Vagina (tissue), 2 donors: ENCODE measurements around the gene STYK1. TPM values are rescaled to one million over a fixed set of nuclear protein-coding genes. Genes with fewer than 3 reads are reported as not detected.

ENCODE experiments used
- DNase-seq, 2 donors: peaks; one replicate each; pipeline ENCODE4 v3.0.0-alpha.2; 2017; ENCODE audit errors: extremely low spot score in 2 of 2
- H3K27ac ChIP-seq: fragments of 200-600 bp; sonication (generic); one replicate; pipeline ENCODE4 v1.5.1; 2019
- H3K27me3 ChIP-seq: fragments of 200-600 bp; sonication (generic); one replicate; pipeline ENCODE4 v1.5.1; 2019
- H3K36me3 ChIP-seq, 2 donors: fragments of 200-600 bp; sonication (generic); one replicate each; pipeline ENCODE4 v1.5.1; 2017 to 2019
- H3K4me1 ChIP-seq: fragments of 200-600 bp; sonication (generic); one replicate; pipeline ENCODE4 v1.5.1; 2019
- H3K4me3 ChIP-seq, 2 donors: fragments of 200-600 bp; sonication (generic); 1 replicate in 1 of 2; 2 replicates in 1 of 2; pipeline ENCODE4 v1.5.1; 2016 to 2019
- H3K9me3 ChIP-seq: fragments of 200-600 bp; sonication (generic); one replicate; pipeline ENCODE4 v1.5.1; 2019
- POLR2A ChIP-seq, 2 donors: fragments of 450-650 bp; IDR thresholded peaks; one replicate each; pipeline ENCODE4 v1.6.1; 2017; ENCODE audit warnings: antibody characterized with exemption in 2 of 2, mild to moderate bottlenecking in 2 of 2, moderate library complexity in 2 of 2
- POLR2AphosphoS5 ChIP-seq, 2 donors: sonication (generic); formaldehyde crosslinking; IDR thresholded peaks; one replicate each; pipeline ENCODE4 v1.9.0; 2017; ENCODE audit warnings: antibody characterized with exemption in 2 of 2, mild to moderate bottlenecking in 2 of 2, low read depth in 1 of 2; ENCODE audit not compliant: insufficient read depth in 1 of 2
- intact Hi-C: fragments of 100-400 bp; cut with DNase I; formaldehyde crosslinking; loops from one replicate; pipeline ENCODE4 v1.15.1; 2023
- total RNA-seq: library from RNA; depleted of rRNA; stranded (reverse); fragments of >200 nt; gene quantifications from one replicate; pipeline ENCODE4 v1.2.3, GENCODE V29; 2016
- TF ChIP-seq, protein P1 (sequence below), 3 experiments: fragments of 450-650 bp in 2 of 3; fragments of 200-600 bp in 1 of 3; sonication (generic) in 1 of 3; IDR thresholded peaks; one replicate each; pipeline ENCODE4 v1.5.1; 2017 to 2019; ENCODE audit warnings: antibody characterized with exemption in 3 of 3, mild to moderate bottlenecking in 2 of 3, moderate library complexity in 2 of 3

The STYK1 gene
- total RNA-seq, 1 donor from 2014 or later, result 6.4 TPM

DNA sequence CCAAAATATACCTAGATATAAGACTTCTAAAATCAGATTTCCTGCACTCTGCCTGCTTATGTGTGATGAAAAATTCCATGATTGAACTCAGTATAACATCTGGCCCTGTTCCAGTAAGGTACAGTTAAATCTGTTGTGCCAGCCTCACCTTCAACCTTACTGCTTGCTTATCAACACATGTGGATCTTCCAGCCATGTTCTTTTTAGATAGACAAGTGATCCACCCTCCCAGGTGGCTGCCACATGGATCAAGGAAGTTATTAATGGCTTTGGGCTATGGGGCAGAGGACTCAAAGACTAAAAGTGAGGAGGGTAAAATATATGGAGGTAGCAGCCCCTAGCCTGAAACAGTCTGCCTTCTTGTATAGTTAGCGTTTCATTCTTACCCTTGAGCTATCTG lies 35.1 kb downstream of the STYK1 start:
- no peak for DNase-seq
- H3K9me3 ChIP-seq, result no peaks in the 10 kb centered on the region
- intact Hi-C loops, result no loop called here
- no peak for TF ChIP-seq POLR2A (IDR thresholded peaks at IDR 0.05)
- H3K4me1 ChIP-seq, result no peaks in the 10 kb centered on the region
- H3K27ac ChIP-seq, result no peak overlapping the region
- H3K4me3 ChIP-seq, result no peak overlapping the region
- H3K27me3 ChIP-seq, result no peaks in the 10 kb centered on the region
- no peaks in the 10 kb centered on the region for H3K36me3 ChIP-seq

DNA sequence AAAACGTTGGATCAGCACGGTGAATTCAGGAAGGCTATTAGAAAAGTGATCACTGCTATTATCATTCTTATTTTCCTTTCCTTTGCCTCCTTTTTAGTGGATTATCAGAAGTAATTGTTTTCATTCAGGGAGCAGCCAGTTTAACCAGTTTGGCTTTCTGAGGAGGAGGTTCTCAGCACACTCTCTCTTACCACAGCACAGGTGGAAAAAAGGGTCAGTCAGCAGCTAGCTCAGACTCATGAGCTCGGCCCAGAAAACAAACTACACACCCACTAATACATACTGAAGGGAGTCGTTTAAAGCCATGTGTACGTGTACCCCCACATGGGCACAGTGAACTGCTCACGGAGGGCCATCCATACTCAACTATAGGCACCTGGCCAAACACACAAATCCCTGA lies 37.2 kb downstream of the STYK1 start:
- H3K4me1 ChIP-seq, result no peaks in the 10 kb centered on the region
- intact Hi-C loops, result no loop called here
- no peaks in the 10 kb centered on the region for H3K36me3 ChIP-seq
- TF ChIP-seq, protein P1, sequence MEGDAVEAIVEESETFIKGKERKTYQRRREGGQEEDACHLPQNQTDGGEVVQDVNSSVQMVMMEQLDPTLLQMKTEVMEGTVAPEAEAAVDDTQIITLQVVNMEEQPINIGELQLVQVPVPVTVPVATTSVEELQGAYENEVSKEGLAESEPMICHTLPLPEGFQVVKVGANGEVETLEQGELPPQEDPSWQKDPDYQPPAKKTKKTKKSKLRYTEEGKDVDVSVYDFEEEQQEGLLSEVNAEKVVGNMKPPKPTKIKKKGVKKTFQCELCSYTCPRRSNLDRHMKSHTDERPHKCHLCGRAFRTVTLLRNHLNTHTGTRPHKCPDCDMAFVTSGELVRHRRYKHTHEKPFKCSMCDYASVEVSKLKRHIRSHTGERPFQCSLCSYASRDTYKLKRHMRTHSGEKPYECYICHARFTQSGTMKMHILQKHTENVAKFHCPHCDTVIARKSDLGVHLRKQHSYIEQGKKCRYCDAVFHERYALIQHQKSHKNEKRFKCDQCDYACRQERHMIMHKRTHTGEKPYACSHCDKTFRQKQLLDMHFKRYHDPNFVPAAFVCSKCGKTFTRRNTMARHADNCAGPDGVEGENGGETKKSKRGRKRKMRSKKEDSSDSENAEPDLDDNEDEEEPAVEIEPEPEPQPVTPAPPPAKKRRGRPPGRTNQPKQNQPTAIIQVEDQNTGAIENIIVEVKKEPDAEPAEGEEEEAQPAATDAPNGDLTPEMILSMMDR (IDR thresholded peaks at IDR 0.05), result no peak
- H3K4me3 ChIP-seq, result no peak overlapping the region
- H3K27ac ChIP-seq, result no peak overlapping the region
- H3K27me3 ChIP-seq, result no peaks in the 10 kb centered on the region
- H3K9me3 ChIP-seq, result no peaks in the 10 kb centered on the region
- DNase-seq, result no peak

DNA sequence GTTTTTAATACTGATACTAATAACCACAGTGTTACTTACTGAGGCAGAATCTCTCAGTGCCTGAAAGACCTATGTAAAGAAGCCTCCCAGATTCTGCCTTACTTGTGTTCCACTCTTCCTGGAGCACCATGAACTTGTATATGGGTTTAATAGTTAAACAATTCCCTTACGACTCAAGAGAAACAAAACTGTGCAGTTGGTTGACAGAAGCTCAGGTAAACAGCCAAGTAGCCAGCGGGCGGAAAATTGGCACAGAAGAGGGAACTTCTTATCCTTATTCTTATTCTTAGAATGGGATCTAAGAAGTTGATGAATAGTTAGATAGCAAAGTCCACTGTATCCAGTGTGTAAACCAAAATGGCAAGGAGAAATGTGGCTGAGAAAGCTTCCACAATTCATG lies 37.7 kb downstream of the STYK1 start:
- intact Hi-C loops, result no loop called here
- Histone ChIP-seq H3K27ac (no peak overlapping the region), H3K9me3 (no peaks in the 10 kb centered on the region), H3K4me3 (no peak overlapping the region), H3K27me3 (no peaks in the 10 kb centered on the region), H3K4me1 (no peaks in the 10 kb centered on the region), H3K36me3 (no peaks in the 10 kb centered on the region)
- DNase-seq, result no peak
- TF ChIP-seq, protein P1 (IDR thresholded peaks at IDR 0.05), result no peak
- TF ChIP-seq POLR2AphosphoS5 (IDR thresholded peaks at IDR 0.05; ENCODE audit: insufficient read depth in 1 of 2, low read depth in 1 of 2), result no peak

DNA sequence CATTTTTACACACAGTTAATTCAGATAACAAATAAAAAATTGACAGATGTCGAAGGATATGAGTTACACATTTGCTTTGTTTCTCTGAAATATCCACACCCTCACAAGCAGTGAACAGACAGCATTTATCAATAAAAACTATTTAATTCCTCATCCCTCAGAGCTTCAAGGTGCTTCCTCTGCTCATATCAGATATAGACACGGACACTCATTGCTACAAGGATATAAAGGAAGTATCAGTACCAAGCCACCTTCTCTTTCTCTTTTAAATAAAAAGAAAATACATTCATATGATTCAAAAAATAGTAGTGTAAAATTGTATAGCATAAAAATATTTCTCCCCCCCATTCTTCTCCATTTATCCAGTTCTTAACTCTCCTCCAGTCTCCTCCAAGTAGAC lies 38.5 kb downstream of the STYK1 start:
- intact Hi-C loops, result no loop called here
- Histone ChIP-seq H3K4me1 (no peaks in the 10 kb centered on the region), H3K9me3 (no peaks in the 10 kb centered on the region), H3K4me3 (no peak overlapping the region), H3K27ac (no peak overlapping the region), H3K27me3 (no peaks in the 10 kb centered on the region), H3K36me3 (no peaks in the 10 kb centered on the region)
- DNase-seq, result no peak
- TF ChIP-seq, protein P1 (IDR thresholded peaks at IDR 0.05), result no peak
- TF ChIP-seq POLR2A (IDR thresholded peaks at IDR 0.05), result no peak
- no peak for TF ChIP-seq POLR2AphosphoS5 (IDR thresholded peaks at IDR 0.05; ENCODE audit: insufficient read depth in 1 of 2, low read depth in 1 of 2)

DNA sequence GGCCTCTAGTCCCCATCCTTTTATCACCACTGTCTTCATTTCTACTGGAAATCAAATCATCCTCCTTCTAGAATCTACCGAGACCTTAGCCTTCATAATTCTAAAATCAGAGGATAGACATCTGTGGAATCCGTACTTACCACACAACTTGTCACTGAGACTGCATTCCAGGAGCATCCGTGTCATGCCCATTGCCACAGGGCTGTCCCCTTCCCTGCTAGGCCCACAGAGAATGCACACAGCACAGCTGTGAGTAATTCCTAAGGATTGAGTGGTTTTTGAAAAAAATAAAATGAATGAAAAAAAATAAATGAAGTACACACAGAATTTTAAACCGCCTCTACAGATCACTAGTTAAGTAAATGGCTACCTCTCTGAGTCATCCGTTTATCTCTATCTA lies 39.4 kb downstream of the STYK1 start:
- intact Hi-C loops, result no loop called here
- TF ChIP-seq POLR2A (IDR thresholded peaks at IDR 0.05) (no peak), POLR2AphosphoS5 (IDR thresholded peaks at IDR 0.05; ENCODE audit: insufficient read depth in 1 of 2, low read depth in 1 of 2) (no peak)
- TF ChIP-seq, protein P1 (IDR thresholded peaks at IDR 0.05), result no peak
- no peak for DNase-seq
- H3K9me3 ChIP-seq, result no peaks in the 10 kb centered on the region
- H3K27ac ChIP-seq, result no peak overlapping the region
- H3K4me1 ChIP-seq, result no peaks in the 10 kb centered on the region
- no peaks in the 10 kb centered on the region for H3K36me3 ChIP-seq
- no peaks in the 10 kb centered on the region for H3K27me3 ChIP-seq
- no peak overlapping the region for H3K4me3 ChIP-seq

DNA sequence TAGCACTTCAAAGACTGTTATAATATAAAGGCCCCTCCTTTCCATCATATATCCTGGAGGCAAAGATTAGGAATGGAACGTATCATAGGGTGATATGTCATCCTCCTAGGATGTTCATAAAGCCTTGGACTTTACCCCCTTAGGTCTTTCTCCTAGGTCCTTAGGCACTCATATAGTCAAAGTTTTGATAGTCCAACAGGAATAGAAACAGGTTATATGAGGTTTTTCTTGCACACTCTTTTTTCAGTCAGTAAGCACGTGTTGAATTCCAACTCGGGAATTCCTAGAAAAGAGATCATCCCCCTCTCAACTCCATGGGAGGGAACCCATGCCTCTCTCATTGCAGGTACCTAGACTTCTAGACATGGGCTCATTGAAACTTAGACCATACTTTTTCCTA lies 40.3 kb downstream of the STYK1 start:
- H3K36me3 ChIP-seq, result no peaks in the 10 kb centered on the region
- no peak overlapping the region for H3K4me3 ChIP-seq
- intact Hi-C loops, result no loop called here
- H3K27me3 ChIP-seq, result no peaks in the 10 kb centered on the region
- H3K9me3 ChIP-seq, result no peaks in the 10 kb centered on the region
- no peak for DNase-seq
- H3K27ac ChIP-seq, result no peak overlapping the region
- no peaks in the 10 kb centered on the region for H3K4me1 ChIP-seq
- TF ChIP-seq POLR2A (IDR thresholded peaks at IDR 0.05) (no peak), POLR2AphosphoS5 (IDR thresholded peaks at IDR 0.05; ENCODE audit: insufficient read depth in 1 of 2, low read depth in 1 of 2) (no peak)
- TF ChIP-seq, protein P1 (IDR thresholded peaks at IDR 0.05), result no peak
